Adipose tissue (tissue), 3 donors: ENCODE data around the gene DISC1. TPM values are rescaled to one million over a fixed set of nuclear protein-coding genes. Genes with fewer than 3 reads are reported as not detected.

Experiments used
- polyA plus RNA-seq, 3 donors: library from polyadenylated mRNA; stranded (reverse); fragments of 200-250 nt; gene quantifications; one replicate each; pipeline ENCODE4 v1.2.3, GENCODE V29; 2013
- donor health status: healthy with polysubstance abuse.
- donor health status: Bipolar disorder and iron deficiency.
- donor health status: healthy.

DISC1 gene
- polyA plus RNA-seq, 3 donors, result 0.48 to 1.5 (median 1.4) TPM

Other genes with a start within 250 kb of the DISC1 start
- 10 to 100 TPM; 13.1 to 23.5 (median 20.5) TPM for gene EGLN1, start 204.5 kb upstream of the DISC1 start, polyA plus RNA-seq
- gene TSNAX, start 98.1 kb upstream of the DISC1 start, polyA plus RNA-seq, result 10 to 100 TPM in 2 of 3 donors, 1 to 10 TPM in 1; 9.6 to 22.0 (median 20.2) TPM